Measurements from ENCODE around the gene TSPEAR.

The TSPEAR gene

GRCh38 chr21:44724196-44724595, 12.8 kb upstream of the TSPEAR start:
- ATAC-seq (replicated peaks) (no peak), DNase-seq (no peak)
- no peaks in the 10 kb centered on the region for H3K9me3 Mint-ChIP-seq
- peak overlapping the region in 1 of 2 donors; percentile 65 for H3K27ac Mint-ChIP-seq
- H3K4me3 Mint-ChIP-seq = peak overlapping the region in 1 of 2 donors; percentile 42
- H3K36me3 Mint-ChIP-seq (ENCODE audit: insufficient read depth) = no peaks in the 10 kb centered on the region
- H3K4me1 Mint-ChIP-seq (ENCODE audit: low read depth in 2 of 2) = peaks cover 14 to 16% of the 10 kb centered on the region in 2 donors
- peaks cover 27 to 78% of the 10 kb centered on the region in 2 donors for H3K27me3 Mint-ChIP-seq

GRCh38 chr21:44723177-44724131, 12.1 kb upstream of the TSPEAR start:
- Mint-ChIP-seq H3K27me3 (peaks cover 34 to 85% of the 10 kb centered on the region in 2 donors), H3K4me1 (ENCODE audit: low read depth in 2 of 2) (peaks cover 14 to 16% of the 10 kb centered on the region in 2 donors), H3K9me3 (no peaks in the 10 kb centered on the region), H3K36me3 (ENCODE audit: insufficient read depth) (no peaks in the 10 kb centered on the region), H3K27ac (peak overlapping the region; percentile 25 to 79), H3K4me3 (peak overlapping the region; percentile 73 to 80)
- DNase-seq (peak in 2 of 3 experiments; percentile 29 to 33), ATAC-seq (replicated peaks) (peak; percentile 82)

- peak overlapping the region; percentile 73 to 80 for H3K4me3 Mint-ChIP-seq
Measured at GRCh38 chr21:44722731-44723130, 11.4 kb upstream of the TSPEAR start.

GRCh38 chr21:44720170-44720569, 8.8 kb upstream of the TSPEAR start:
- Mint-ChIP-seq H3K27me3 (peaks cover 41 to 71% of the 10 kb centered on the region in 2 donors), H3K9me3 (no peaks in the 10 kb centered on the region), H3K36me3 (ENCODE audit: insufficient read depth) (no peaks in the 10 kb centered on the region), H3K27ac (no peak overlapping the region), H3K4me3 (no peak overlapping the region), H3K4me1 (ENCODE audit: low read depth in 2 of 2) (peaks cover 11 to 14% of the 10 kb centered on the region in 2 donors)
- DNase-seq (no peak), ATAC-seq (replicated peaks) (no peak)

More at GRCh38 chr21:44722731-44723130, 11.4 kb upstream of the TSPEAR start:
- no peak for DNase-seq
- H3K27ac Mint-ChIP-seq = peak overlapping the region; percentile 25 to 79
- no peaks in the 10 kb centered on the region for H3K9me3 Mint-ChIP-seq
- H3K27me3 Mint-ChIP-seq = peaks cover 41 to 85% of the 10 kb centered on the region in 2 donors
- H3K36me3 Mint-ChIP-seq (ENCODE audit: insufficient read depth) = no peaks in the 10 kb centered on the region
- no peak for ATAC-seq (replicated peaks)
- peaks cover 12 to 14% of the 10 kb centered on the region in 2 donors for H3K4me1 Mint-ChIP-seq (ENCODE audit: low read depth in 2 of 2)

- H3K36me3 Mint-ChIP-seq (ENCODE audit: insufficient read depth) = no peaks in the 10 kb centered on the region
- no peak for ATAC-seq (replicated peaks)
- H3K4me1 Mint-ChIP-seq (ENCODE audit: low read depth in 2 of 2) = peaks cover 14 to 15% of the 10 kb centered on the region in 2 donors
- H3K27ac Mint-ChIP-seq = no peak overlapping the region
- no peak for DNase-seq
- H3K9me3 Mint-ChIP-seq = no peaks in the 10 kb centered on the region
- no peak overlapping the region for H3K4me3 Mint-ChIP-seq
- H3K27me3 Mint-ChIP-seq = peaks cover 51 to 74% of the 10 kb centered on the region in 2 donors
Measured at GRCh38 chr21:44718571-44718970, 7.2 kb upstream of the TSPEAR start.

- no peak for DNase-seq
- Mint-ChIP-seq H3K9me3 (no peaks in the 10 kb centered on the region), H3K27me3 (peaks cover 52 to 74% of the 10 kb centered on the region in 2 donors), H3K4me3 (no peak overlapping the region), H3K27ac (no peak overlapping the region), H3K36me3 (ENCODE audit: insufficient read depth) (no peaks in the 10 kb centered on the region), H3K4me1 (ENCODE audit: low read depth in 2 of 2) (peaks cover 11% of the 10 kb centered on the region in 2 donors)
- no peak for ATAC-seq (replicated peaks)
Measured at GRCh38 chr21:44718093-44718492, 6.7 kb upstream of the TSPEAR start.

- H3K27ac Mint-ChIP-seq = no peak overlapping the region
Measured at GRCh38 chr21:44716984-44717383, 5.6 kb upstream of the TSPEAR start.

GRCh38 chr21:44714905-44715304, 3.5 kb upstream of the TSPEAR start:
- peaks cover 67 to 80% of the 10 kb centered on the region in 2 donors for H3K27me3 Mint-ChIP-seq

More at GRCh38 chr21:44716984-44717383, 5.6 kb upstream of the TSPEAR start:
- H3K9me3 Mint-ChIP-seq = no peaks in the 10 kb centered on the region
- H3K27me3 Mint-ChIP-seq = peaks cover 54 to 77% of the 10 kb centered on the region in 2 donors
- H3K36me3 Mint-ChIP-seq (ENCODE audit: insufficient read depth) = no peaks in the 10 kb centered on the region
- no peak overlapping the region for H3K4me3 Mint-ChIP-seq
- DNase-seq = no peak
- no peak for ATAC-seq (replicated peaks)
- peaks cover 5 to 8% of the 10 kb centered on the region in 2 donors for H3K4me1 Mint-ChIP-seq (ENCODE audit: low read depth in 2 of 2)

GRCh38 chr21:44713846-44714245, 2.5 kb upstream of the TSPEAR start:
- H3K27me3 Mint-ChIP-seq = peaks cover 68 to 80% of the 10 kb centered on the region in 2 donors
- DNase-seq = no peak
- no peak overlapping the region for H3K27ac Mint-ChIP-seq
- ATAC-seq (replicated peaks) = no peak
- H3K4me1 Mint-ChIP-seq (ENCODE audit: low read depth in 2 of 2) = peaks cover 20 to 31% of the 10 kb centered on the region in 2 donors
- H3K36me3 Mint-ChIP-seq (ENCODE audit: insufficient read depth) = no peaks in the 10 kb centered on the region
- H3K9me3 Mint-ChIP-seq = no peaks in the 10 kb centered on the region
- no peak overlapping the region for H3K4me3 Mint-ChIP-seq

More at GRCh38 chr21:44714905-44715304, 3.5 kb upstream of the TSPEAR start:
- Mint-ChIP-seq H3K36me3 (ENCODE audit: insufficient read depth) (no peaks in the 10 kb centered on the region), H3K4me1 (ENCODE audit: low read depth in 2 of 2) (peaks cover 9 to 22% of the 10 kb centered on the region in 2 donors), H3K4me3 (no peak overlapping the region), H3K9me3 (no peaks in the 10 kb centered on the region), H3K27ac (no peak overlapping the region)
- DNase-seq (no peak), ATAC-seq (replicated peaks) (no peak)

- no peak for ATAC-seq (replicated peaks)
- Mint-ChIP-seq H3K4me3 (no peak overlapping the region), H3K4me1 (ENCODE audit: low read depth in 2 of 2) (peaks cover 25 to 35% of the 10 kb centered on the region in 2 donors)
Measured at GRCh38 chr21:44713130-44713529, 1.8 kb upstream of the TSPEAR start.

GRCh38 chr21:44712203-44713028, 1.0 kb upstream of the TSPEAR start:
- no peak for ATAC-seq (replicated peaks)
- Mint-ChIP-seq H3K27ac (no peak overlapping the region), H3K4me1 (ENCODE audit: low read depth in 2 of 2) (peaks cover 29 to 35% of the 10 kb centered on the region in 2 donors), H3K36me3 (ENCODE audit: insufficient read depth) (no peaks in the 10 kb centered on the region), H3K4me3 (peak overlapping the region in 1 of 2 donors; percentile 26), H3K27me3 (peaks cover 72 to 85% of the 10 kb centered on the region in 2 donors), H3K9me3 (no peaks in the 10 kb centered on the region)
- no peak for DNase-seq

More at GRCh38 chr21:44713130-44713529, 1.8 kb upstream of the TSPEAR start:
- DNase-seq = no peak
- Mint-ChIP-seq H3K9me3 (no peaks in the 10 kb centered on the region), H3K27me3 (peaks cover 68 to 80% of the 10 kb centered on the region in 2 donors), H3K27ac (no peak overlapping the region), H3K36me3 (ENCODE audit: insufficient read depth) (no peaks in the 10 kb centered on the region)

GRCh38 chr21:44710756-44711326, 531 bp downstream of the TSPEAR start:
- H3K4me3 Mint-ChIP-seq = peak overlapping the region; percentile 62 to 67
- no peaks in the 10 kb centered on the region for H3K36me3 Mint-ChIP-seq (ENCODE audit: insufficient read depth)
- DNase-seq = no peak
- peaks cover 0 to 1% of the 10 kb centered on the region in 2 donors for H3K9me3 Mint-ChIP-seq
- H3K27ac Mint-ChIP-seq = no peak overlapping the region
- H3K4me1 Mint-ChIP-seq (ENCODE audit: low read depth in 2 of 2) = peaks cover 31 to 38% of the 10 kb centered on the region in 2 donors
- peak; percentile 38 for ATAC-seq (replicated peaks)
- H3K27me3 Mint-ChIP-seq = peaks cover 87 to 96% of the 10 kb centered on the region in 2 donors

GRCh38 chr21:44710294-44710665, 1.1 kb downstream of the TSPEAR start:
- Mint-ChIP-seq H3K4me3 (peak overlapping the region; percentile 62 to 71), H3K27me3 (peaks cover 91 to 98% of the 10 kb centered on the region in 2 donors), H3K4me1 (ENCODE audit: low read depth in 2 of 2) (peaks cover 34 to 40% of the 10 kb centered on the region in 2 donors), H3K9me3 (peaks cover 0 to 4% of the 10 kb centered on the region in 2 donors), H3K36me3 (ENCODE audit: insufficient read depth) (no peaks in the 10 kb centered on the region), H3K27ac (no peak overlapping the region)
- ATAC-seq (replicated peaks) = no peak
- no peak for DNase-seq

All from effector memory CD8-positive, alpha-beta T cell (primary cell).